Common myeloid progenitor, CD34-positive (primary cell): ENCODE results near the gene ATR.

ENCODE experiments used
- CTCF ChIA-PET: fragments of 350-600 bp; sonication (Branson Sonifier 250); formaldehyde crosslinking; loops from one replicate; lab custom pipeline; 2021; ENCODE audit warnings: antibody characterized with exemption; lab: Charles Lee
- POLR2A ChIA-PET: fragments of 350-600 bp; sonication (Branson Sonifier 250); formaldehyde crosslinking; loops from one replicate; lab custom pipeline; 2021; ENCODE audit warnings: antibody characterized with exemption; lab: Charles Lee
- DNase-seq, 3 donors: peaks; one replicate each; pipeline versions ENCODE4 v3.0.0 to v3.0.0-alpha.2; 2013
- H3K27ac ChIP-seq, 2 experiments: 1 replicate in 1 of 2; 2 replicates in 1 of 2; pipeline ENCODE4 v1.7.0; 2013; ENCODE audit warnings: inconsistent platforms in 2 of 2, low read length in 2 of 2, mild to moderate bottlenecking in 2 of 2, low read depth in 1 of 2, moderate library complexity in 1 of 2; ENCODE audit not compliant: severe bottlenecking in 2 of 2, insufficient read depth in 1 of 2, poor library complexity in 1 of 2
- H3K27me3 ChIP-seq, 5 experiments: replicated peaks in 2 of 5; 1 replicate in 3 of 5; 2 replicates in 2 of 5; pipeline versions ENCODE4 v1.6.1 to v1.7.0; 2013; ENCODE audit warnings: low read length in 4 of 5, mild to moderate bottlenecking in 2 of 5, moderate library complexity in 2 of 5, inconsistent platforms in 1 of 5; ENCODE audit not compliant: insufficient read depth in 5 of 5, control insufficient read depth in 4 of 5
- H3K36me3 ChIP-seq, 4 experiments: 1 replicate in 2 of 4; 2 replicates in 2 of 4; pipeline versions ENCODE4 v1.6.1 to v1.7.0; 2013; ENCODE audit warnings: low read length in 3 of 4, control low read depth in 1 of 4, mild to moderate bottlenecking in 1 of 4; ENCODE audit not compliant: control insufficient read depth in 4 of 4, insufficient read depth in 4 of 4
- H3K4me1 ChIP-seq, 4 experiments: 1 replicate in 3 of 4; 2 replicates in 1 of 4; pipeline versions ENCODE4 v1.6.1 to v1.7.1; 2013; ENCODE audit warnings: low read length in 3 of 4, mild to moderate bottlenecking in 3 of 4, control low read depth in 1 of 4, inconsistent platforms in 1 of 4, moderate library complexity in 1 of 4; ENCODE audit not compliant: control insufficient read depth in 4 of 4, insufficient read depth in 4 of 4; ENCODE audit errors: control extremely low read depth in 1 of 4
- H3K4me3 ChIP-seq, 7 experiments: 1 replicate in 4 of 7; 2 replicates in 3 of 7; pipeline versions ENCODE4 v1.5.1 to v1.7.0; 2013; ENCODE audit warnings: mild to moderate bottlenecking in 7 of 7, low read length in 6 of 7, moderate library complexity in 6 of 7, inconsistent platforms in 2 of 7, low read depth in 2 of 7, control low read depth in 1 of 7; ENCODE audit not compliant: insufficient read depth in 4 of 7, control insufficient read depth in 1 of 7; ENCODE audit errors: extremely low read depth in 1 of 7
- H3K9me3 ChIP-seq, 5 experiments: 1 replicate in 4 of 5; 2 replicates in 1 of 5; pipeline versions ENCODE4 v1.6.1 to v1.7.1; 2013; ENCODE audit warnings: low read length in 4 of 5, mild to moderate bottlenecking in 2 of 5, inconsistent platforms in 1 of 5, low read depth in 1 of 5, moderate library complexity in 1 of 5; ENCODE audit not compliant: control insufficient read depth in 4 of 5, insufficient read depth in 2 of 5; ENCODE audit errors: control extremely low read depth in 1 of 5
- WGBS: methylation state at CpG from one replicate; pipeline ENCODE4 v1.1.5; 2013; ENCODE audit not compliant: insufficient coverage; 5-methylcytosine and 5-hydroxymethylcytosine counted together

Gene ATR

GRCh38 chr3:142543307-142543706 lies 35.2 kb downstream of the ATR start:
- Histone ChIP-seq H3K9me3 (no peaks in the 10 kb centered on the region), H3K4me1 (no peaks in the 10 kb centered on the region), H3K27ac (no peak overlapping the region), H3K36me3 (peaks cover 2 to 19% (median 12%) of the 10 kb centered on the region in 4 experiments), H3K27me3 (no peaks in the 10 kb centered on the region), H3K4me3 (no peak overlapping the region)
- ChIA-PET CTCF (no interaction called here), POLR2A (no interaction called here)
- WGBS, result 100% methylated on average over 5 of the region's 5 CpGs
- no peak for DNase-seq

GRCh38 chr3:142542054-142542453 lies 36.5 kb downstream of the ATR start:
- no peaks in the 10 kb centered on the region for H3K4me1 ChIP-seq
- no peak overlapping the region for H3K4me3 ChIP-seq
- peaks cover 2 to 18% (median 11%) of the 10 kb centered on the region in 4 experiments for H3K36me3 ChIP-seq
- DNase-seq, result no peak
- no peaks in the 10 kb centered on the region for H3K27me3 ChIP-seq
- WGBS, result 92% methylated on average over 1 of the region's 2 CpGs
- H3K27ac ChIP-seq, result no peak overlapping the region
- no peaks in the 10 kb centered on the region for H3K9me3 ChIP-seq
- ChIA-PET POLR2A (no interaction called here), CTCF (no interaction called here)

GRCh38 chr3:142536519-142536918 lies 42.0 kb downstream of the ATR start:
- Histone ChIP-seq H3K4me3 (no peak overlapping the region), H3K27ac (no peak overlapping the region), H3K27me3 (no peaks in the 10 kb centered on the region), H3K9me3 (no peaks in the 10 kb centered on the region), H3K36me3 (peaks cover 23 to 54% (median 36%) of the 10 kb centered on the region in 4 experiments), H3K4me1 (no peaks in the 10 kb centered on the region)
- ChIA-PET CTCF (no interaction called here), POLR2A (interaction anchor here (0.6 kb wide), 1 partner anchor 523 kb away, joined by 4 read pairs; no protein-coding TSS in a partner anchor)
- WGBS, result 100% methylated on average over 3 of the region's 3 CpGs
- DNase-seq, result no peak

- H3K4me1 ChIP-seq, result no peaks in the 10 kb centered on the region
- H3K36me3 ChIP-seq, result peaks cover 23 to 56% (median 39%) of the 10 kb centered on the region in 4 experiments
- no peak overlapping the region for H3K27ac ChIP-seq
- no peak for DNase-seq
- ChIA-PET CTCF (no interaction called here), POLR2A (no interaction called here)
- WGBS, result no CpG with 5 or more reads among the region's 2 CpGs
- no peaks in the 10 kb centered on the region for H3K9me3 ChIP-seq
- no peak overlapping the region for H3K4me3 ChIP-seq
- no peaks in the 10 kb centered on the region for H3K27me3 ChIP-seq
Measured at GRCh38 chr3:142534543-142534942, 44.0 kb downstream of the ATR start.

GRCh38 chr3:142530296-142530695 lies 48.2 kb downstream of the ATR start:
- no CpG with 5 or more reads among the region's 1 CpG for WGBS
- no peaks in the 10 kb centered on the region for H3K27me3 ChIP-seq
- CTCF ChIA-PET, result no interaction called here
- no peak overlapping the region for H3K27ac ChIP-seq
- DNase-seq, result no peak
- POLR2A ChIA-PET, result interaction anchor here (0.6 kb wide), 2 partner anchors 135 to 152 kb away, joined by 4 to 6 read pairs; no protein-coding TSS in a partner anchor
- no peak overlapping the region for H3K4me3 ChIP-seq
- peaks cover 14 to 39% (median 27%) of the 10 kb centered on the region in 4 experiments for H3K36me3 ChIP-seq
- no peaks in the 10 kb centered on the region for H3K9me3 ChIP-seq
- no peaks in the 10 kb centered on the region for H3K4me1 ChIP-seq

GRCh38 chr3:142523921-142524566 lies 54.5 kb downstream of the ATR start:
- Histone ChIP-seq H3K4me3 (no peak overlapping the region), H3K27me3 (no peaks in the 10 kb centered on the region), H3K27ac (no peak overlapping the region), H3K4me1 (no peaks in the 10 kb centered on the region), H3K36me3 (peaks cover 17 to 44% (median 19%) of the 10 kb centered on the region in 4 experiments), H3K9me3 (peaks cover 0 to 15% (median 3%) of the 10 kb centered on the region in 5 experiments)
- no peak for DNase-seq
- whole genome bisulfite sequencing, result 100% methylated on average over 3 of the region's 4 CpGs
- ChIA-PET POLR2A (no interaction called here), CTCF (no interaction called here)

- Histone ChIP-seq H3K4me1 (no peaks in the 10 kb centered on the region), H3K27me3 (no peaks in the 10 kb centered on the region), H3K36me3 (peaks cover 4 to 47% (median 26%) of the 10 kb centered on the region in 4 experiments), H3K9me3 (no peaks in the 10 kb centered on the region), H3K27ac (no peak overlapping the region), H3K4me3 (no peak overlapping the region)
- WGBS, result 100% methylated on average over 1 of the region's 3 CpGs
- ChIA-PET CTCF (no interaction called here), POLR2A (interaction anchor here (0.6 kb wide), 1 partner anchor 1553 kb away, joined by 5 read pairs; no protein-coding TSS in a partner anchor)
- DNase-seq, result peak in 1 of 3 donors; percentile 1
Measured at GRCh38 chr3:142509079-142509478, 69.5 kb downstream of the ATR start.
